Liver (tissue), 5 donors: ENCODE results near the gene BID. TPM values are rescaled to one million over a fixed set of nuclear protein-coding genes. Genes with fewer than 3 reads are reported as not detected.

Experiments
- polyA plus RNA-seq, 2 donors: library from polyadenylated mRNA; stranded (reverse) in 1 of 2; unstranded in 1 of 2; fragments of 200-250 nt in 1 of 2; fragments of >200 nt in 1 of 2; fragmentation: Nextera tagmentation in 1 of 2; extraction: Ambion mirVana in 1 of 2; gene quantifications; one replicate each; pipeline versions ENCODE4 v1.2.1 to v1.2.3, GENCODE V29; 2013 to 2015
- small RNA-seq: library from RNA; depleted of rRNA; stranded (forward); fragments of <200 nt; gene quantifications from one replicate; pipeline ENCODE3, GENCODE V24; 2014
- total RNA-seq, 2 donors: library from RNA; depleted of rRNA; stranded (reverse); fragments of >200 nt; gene quantifications; one replicate each; pipeline ENCODE4 v1.2.3, GENCODE V29; 2014
- donor health status: healthy.
- donor health status: healthy.
- donor health status: healthy.

BID gene
- total and polyA plus RNA-seq, 4 donors: 28.7 to 66.9 (median 52.6) TPM

Small RNA genes within 50 kb of the gene (small RNA-seq; reads per million reads assigned to genes)
- gene MIR3198-1: not detected

Other genes starting within 250 kb of the BID start
- 10 to 100 TPM; 18.8 to 67.7 TPM for gene SLC25A18, start 211.0 kb downstream of the BID start, total RNA-seq
- gene SLC25A18, start 211.0 kb downstream of the BID start, polyA plus RNA-seq: 10 to 100 TPM; 72.0 to 84.7 TPM
- 10 to 100 TPM; 47.5 to 53.1 TPM for gene ATP6V1E1, start 145.7 kb downstream of the BID start, total RNA-seq
- gene ATP6V1E1, start 145.7 kb downstream of the BID start, polyA plus RNA-seq: 10 to 100 TPM; 44.6 to 50.6 TPM
- gene BCL2L13, start 135.7 kb downstream of the BID start, total RNA-seq: 10 to 100 TPM; 25.6 to 31.8 TPM
- 10 to 100 TPM; 22.3 to 23.4 TPM for gene BCL2L13, start 135.7 kb downstream of the BID start, polyA plus RNA-seq